PC-9 (cell line): ENCODE data around the gene C6orf58.

ENCODE experiments used
- CTCF ChIP-seq: fragments of 200-600 bp; sonication (generic); conservative IDR thresholded peaks from 2 replicates; pipeline ENCODE4 v1.6.1; 2017; ENCODE audit warnings: mixed run types, antibody characterized with exemption, mild to moderate bottlenecking, moderate library complexity
- EZH2 ChIP-seq: fragments of 200-600 bp; sonication (generic); IDR thresholded peaks from 2 replicates; pipeline ENCODE4 v1.8.0; 2017; ENCODE audit warnings: antibody characterized with exemption, low read depth

DNA sequence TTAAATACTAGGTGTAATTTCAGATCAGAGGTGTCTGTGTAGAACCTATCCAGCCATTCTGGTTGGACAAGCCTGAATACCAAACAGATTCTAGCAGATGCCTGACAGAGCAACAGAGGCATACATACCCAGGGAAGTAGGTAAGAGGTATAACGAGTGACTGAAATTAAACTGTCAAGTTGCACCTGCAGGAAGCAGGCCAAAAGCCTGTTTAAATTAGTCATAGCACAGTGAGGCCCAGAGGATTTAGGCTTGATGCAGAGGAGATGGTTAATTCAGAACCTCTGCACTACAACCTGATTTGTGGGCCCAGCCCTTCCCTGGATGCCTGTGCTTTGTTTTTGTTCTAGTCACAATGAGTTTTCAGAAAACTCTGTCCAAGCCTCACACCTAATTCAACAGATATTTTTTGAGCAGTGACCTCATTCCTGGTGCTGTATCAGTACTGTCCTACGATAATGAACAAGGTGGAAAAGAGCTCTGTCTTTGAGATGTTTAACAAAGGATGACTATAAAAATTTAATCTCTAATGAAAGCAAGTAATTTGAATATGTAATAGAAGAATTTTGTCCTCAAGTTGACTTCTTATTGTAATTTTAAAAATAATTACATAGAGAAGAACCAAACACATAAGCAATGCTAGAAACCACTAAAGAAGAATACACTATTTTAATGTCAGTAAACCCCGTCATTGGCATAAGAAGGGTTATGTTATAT lies 31.7 kb downstream of the C6orf58 start:
- TF ChIP-seq CTCF, result no peak
- no peak for TF ChIP-seq EZH2
